HepG2 (cell line): ENCODE results near the gene TMEM182. TPM values are rescaled to one million over a fixed set of nuclear protein-coding genes. Genes with fewer than 3 reads are reported as not detected.

Experiments used
- ATAC-seq: fragments of 200-7000 bp; cut with Tn5 transposase; 3 replicates; pipeline ENCODE4 v1.9.1; 2020; ENCODE audit warnings: mild to moderate bottlenecking, moderate library complexity
- BruUV-seq: library from RNA; stranded (reverse); fragments of 400-500 nt; replicated peaks from 2 replicates; lab custom pipeline; 2021; lab: Mats Ljungman, UMichigan
- CTCF ChIA-PET: fragments of 300-600 bp; formaldehyde crosslinking; extraction: SDS; loops from one replicate; lab custom pipeline; 2021; ENCODE audit warnings: low total read pairs, inconsistent platforms, low intra/inter-chr PET ratio; lab: Yijun Ruan, JAX
- POLR2A ChIA-PET: fragments of 350-600 bp; sonication (Branson Sonifier 250); formaldehyde crosslinking; loops from one replicate; lab custom pipeline; 2020; ENCODE audit warnings: antibody characterized with exemption, inconsistent platforms; lab: Yijun Ruan, JAX
- DNase-seq: peaks from one replicate; pipeline ENCODE4 v3.0.0-alpha.2; 2015; ENCODE audit warnings: low spot score
- FAIRE-seq: peaks from 3 replicates; lab custom pipeline; 2011; peaks lifted over from hg19 to GRCh38; lab: Jason Lieb, UNC
- H2AFZ ChIP-seq: one replicate; pipeline ENCODE4 v1.6.1; 2011; ENCODE audit warnings: low read length, inconsistent platforms
- H3K27ac ChIP-seq: fragments of 300-600 bp; 3 replicates; pipeline ENCODE4 v1.8.0; 2011; ENCODE audit warnings: mixed run types, mild to moderate bottlenecking, mixed read lengths, low read length, inconsistent platforms; ENCODE audit not compliant: insufficient read depth; ENCODE audit errors: extremely low read length
- H3K27me3 ChIP-seq, 2 experiments: fragments of 200-600 bp in 1 of 2; 2 replicates in 1 of 2; 3 replicates in 1 of 2; pipeline versions ENCODE4 v1.6.0 to v1.8.0; 2011; ENCODE audit warnings: low read length in 2 of 2, mild to moderate bottlenecking in 2 of 2, moderate library complexity in 2 of 2, inconsistent platforms in 1 of 2; ENCODE audit not compliant: insufficient read depth in 2 of 2, control insufficient read depth in 1 of 2
- H3K36me3 ChIP-seq, 2 experiments: fragments of 200-600 bp in 1 of 2; replicated peaks in 1 of 2; 2 replicates in 1 of 2; 3 replicates in 1 of 2; pipeline versions ENCODE4 v1.5.1 to v1.8.0; 2011; ENCODE audit warnings: low read length in 2 of 2, inconsistent platforms in 1 of 2; ENCODE audit not compliant: insufficient read depth in 2 of 2, control insufficient read depth in 1 of 2
- H3K4me1 ChIP-seq: 2 replicates; pipeline ENCODE4 v1.5.1; 2012; ENCODE audit warnings: low read length, inconsistent platforms; ENCODE audit not compliant: insufficient read depth
- H3K4me2 ChIP-seq: 2 replicates; pipeline ENCODE4 v1.6.0; 2011; ENCODE audit warnings: low read depth, low read length, inconsistent platforms
- H3K4me3 ChIP-seq, 3 experiments: fragments of 200-600 bp in 1 of 3; sonication (generic), shearing (Covaris generic) in 1 of 3; replicated peaks in 1 of 3; 2 replicates each; pipeline ENCODE4 v1.5.1; 2011 to 2016; ENCODE audit warnings: low read length in 3 of 3, inconsistent platforms in 2 of 3, low read depth in 2 of 3, mild to moderate bottlenecking in 2 of 3, control low read depth in 1 of 3, mixed read lengths in 1 of 3; ENCODE audit not compliant: insufficient read depth in 1 of 3
- H3K79me2 ChIP-seq: one replicate; pipeline ENCODE4 v1.6.1; 2011; ENCODE audit warnings: low read length, inconsistent platforms; ENCODE audit not compliant: insufficient read depth
- H3K9ac ChIP-seq: 2 replicates; pipeline ENCODE4 v1.6.0; 2011; ENCODE audit warnings: mild to moderate bottlenecking, low read depth, low read length, inconsistent platforms; ENCODE audit not compliant: insufficient read depth
- H3K9me3 ChIP-seq: 2 replicates; pipeline ENCODE4 v1.5.1; 2012; ENCODE audit warnings: mild to moderate bottlenecking, low read length
- H4K20me1 ChIP-seq: 2 replicates; pipeline ENCODE4 v1.6.0; 2011; ENCODE audit warnings: inconsistent platforms, mild to moderate bottlenecking, low read length, moderate library complexity; ENCODE audit not compliant: insufficient read depth
- BCL6 ChIP-seq: IDR thresholded peaks from 2 replicates; pipeline ENCODE4 v1.6.1; 2016; ENCODE audit warnings: missing genetic modification reagents, missing compliant biosample characterization
- CENPT ChIP-seq: sonication (generic); formaldehyde crosslinking; IDR thresholded peaks from 2 replicates; pipeline ENCODE4 v1.8.0; 2022; ENCODE audit warnings: low read depth, mild to moderate bottlenecking, moderate library complexity, missing genetic modification reagents
- HNRNPLL ChIP-seq: fragments of 200-400 bp; formaldehyde crosslinking; IDR thresholded peaks from 2 replicates; pipeline ENCODE4 v1.6.1; 2017; ENCODE audit warnings: mild to moderate bottlenecking, low read depth, low read length; ENCODE audit not compliant: poor library complexity, severe bottlenecking
- MTA1 ChIP-seq: sonication (generic); formaldehyde crosslinking; IDR thresholded peaks from 2 replicates; pipeline ENCODE4 v1.4.0; 2020; ENCODE audit warnings: missing genetic modification reagents, mild to moderate bottlenecking, borderline replicate concordance
- NCOR1 ChIP-seq: fragments of 200-600 bp; sonication (generic); IDR thresholded peaks from 2 replicates; pipeline ENCODE4 v1.7.0; 2017; ENCODE audit warnings: antibody characterized with exemption, low read length, borderline replicate concordance
- PAF1 ChIP-seq: IDR thresholded peaks from 2 replicates; pipeline ENCODE4 v1.6.1; 2016; ENCODE audit warnings: missing genetic modification reagents, missing compliant biosample characterization
- PHF20 ChIP-seq: sonication (generic); formaldehyde crosslinking; IDR thresholded peaks from 2 replicates; pipeline ENCODE4 v1.5.0; 2020; ENCODE audit warnings: mild to moderate bottlenecking, missing genetic modification reagents
- RNF2 ChIP-seq: fragments of 450-650 bp; conservative IDR thresholded peaks from 2 replicates; pipeline ENCODE4 v1.6.1; 2016; ENCODE audit warnings: low read depth
- SOX5 ChIP-seq: IDR thresholded peaks from 2 replicates; pipeline ENCODE4 v1.6.1; 2016; ENCODE audit warnings: borderline replicate concordance
- ZBTB38 ChIP-seq: sonication (generic); formaldehyde crosslinking; IDR thresholded peaks from 2 replicates; pipeline ENCODE4 v1.5.1; 2020; ENCODE audit warnings: mild to moderate bottlenecking, missing genetic modification reagents
- ZFP90 ChIP-seq: sonication (generic); formaldehyde crosslinking; IDR thresholded peaks from 2 replicates; pipeline ENCODE4 v1.8.0; 2022; ENCODE audit warnings: missing genetic modification reagents, mild to moderate bottlenecking, inconsistent platforms, borderline replicate concordance
- ZNF446 ChIP-seq: sonication (generic); formaldehyde crosslinking; IDR thresholded peaks from 2 replicates; pipeline ENCODE4 v1.5.0; 2020; ENCODE audit warnings: mild to moderate bottlenecking, missing genetic modification reagents
- ZNF709 ChIP-seq: sonication (generic); formaldehyde crosslinking; IDR thresholded peaks from 2 replicates; pipeline ENCODE4 v1.5.0; 2020; ENCODE audit warnings: mild to moderate bottlenecking, missing genetic modification reagents
- ZNF761 ChIP-seq: sonication (generic); formaldehyde crosslinking; conservative IDR thresholded peaks from 2 replicates; pipeline ENCODE4 v1.4.0; 2020; ENCODE audit warnings: mild to moderate bottlenecking, missing genetic modification reagents
- ZNF768 ChIP-seq: sonication (generic); formaldehyde crosslinking; IDR thresholded peaks from 2 replicates; pipeline ENCODE4 v1.4.0; 2020; ENCODE audit warnings: missing genetic modification reagents
- ZNF792 ChIP-seq: IDR thresholded peaks from 2 replicates; pipeline ENCODE4 v1.6.1; 2016
- WGBS: methylation state at CpG from one replicate; pipeline ENCODE4 v1.1.6; 2017; ENCODE audit warnings: low lambda C conversion rate; 5-methylcytosine and 5-hydroxymethylcytosine counted together
- in situ Hi-C: cut with HindIII; loops from 2 replicates; pipeline ENCODE4 v1.10.0; 2017; ENCODE audit warnings: low pct_unique_long_range_greater_than_20kb; ENCODE audit not compliant: extremely low pct_ligation_motif_present
- intact Hi-C: fragments of 100-400 bp; cut with micrococcal nuclease; formaldehyde crosslinking; loops from one replicate; pipeline ENCODE4 v1.10.0; 2022; ENCODE audit not compliant: unreplicated experiment
- polyA plus RNA-seq, 8 experiments: library from polyadenylated mRNA; depleted of rRNA in 3 of 8; stranded (reverse) in 7 of 8; unstranded in 1 of 8; fragments of >200 nt; fragmentation: Illumina TruSeq in 4 of 8; extraction: Trizol in 4 of 8; gene quantifications; 2 replicates each; pipeline versions ENCODE4 v1.2.1 to v1.2.3, GENCODE V29; 2011 to 2016; ENCODE audit warnings: low read depth in 4 of 8, missing spikeins in 1 of 8, mixed read lengths in 1 of 8; ENCODE audit not compliant: insufficient read depth in 1 of 8
- total RNA-seq, 5 experiments: library from RNA; depleted of rRNA; stranded (reverse); fragments of >200 nt; fragmentation: Illumina TruSeq; extraction: Trizol; gene quantifications; 2 replicates each; pipeline ENCODE4 v1.2.3, GENCODE V29; 2016; ENCODE audit warnings: low read depth in 1 of 5
- TF ChIP-seq, protein P1 (sequence below): sonication (generic); formaldehyde crosslinking; IDR thresholded peaks from 2 replicates; pipeline ENCODE4 v1.4.0; 2020; ENCODE audit warnings: missing genetic modification reagents
- TF ChIP-seq, protein P2 (sequence below): sonication (generic); formaldehyde crosslinking; IDR thresholded peaks from 2 replicates; pipeline ENCODE4 v1.4.0; 2020; ENCODE audit warnings: missing genetic modification reagents, mild to moderate bottlenecking, borderline replicate concordance

TMEM182 gene
- total and polyA plus RNA-seq, 2 of the 13 experiments (the other 11 are each of a cell fraction or from before 2014, with no cell fraction given), result 8.7 to 8.9 TPM

DNA sequence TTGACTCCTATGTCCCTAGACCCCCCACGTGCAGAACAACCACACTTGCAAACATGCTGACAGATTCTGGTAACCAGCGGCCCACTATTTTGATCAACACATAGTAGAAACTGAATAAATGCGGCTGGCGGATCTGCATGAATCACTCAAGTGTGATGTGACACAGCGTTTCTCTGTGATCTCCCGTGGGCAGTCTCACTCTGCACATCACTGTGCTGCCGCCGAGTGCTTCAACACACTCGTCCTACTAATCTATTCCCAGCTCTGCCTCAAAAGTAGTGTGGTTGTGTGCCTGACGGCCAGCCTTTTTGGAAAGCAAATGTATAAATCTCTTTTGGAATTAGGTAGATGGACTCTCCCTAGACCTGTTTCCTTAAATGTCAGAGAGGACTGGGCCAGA, 37.3 kb upstream of the TMEM182 start:
- ChIA-PET CTCF (no interaction called here), POLR2A (interaction anchor here (1.6 to 2.2 kb wide), 2 partner anchors 10 to 11 kb away, joined by 8 to 42 read pairs; a partner anchor contains a TSS)
- Histone ChIP-seq H3K27ac (peak overlapping the region; percentile 70), H3K36me3 (peaks cover 32 to 64% of the 10 kb centered on the region in 2 experiments), H4K20me1 (no peaks in the 10 kb centered on the region), H3K27me3 (no peaks in the 10 kb centered on the region), H3K4me2 (peak overlapping the region; percentile 64), H3K4me1 (peaks cover 65% of the 10 kb centered on the region), H3K9me3 (no peaks in the 10 kb centered on the region), H3K4me3 (peak overlapping the region in 1 of 3 experiments; percentile 14; a peak in 1 of 6 replicates), H2AFZ (no peak overlapping the region), H3K9ac (no peak overlapping the region; the same call in 1 of the 2 replicates), H3K79me2 (peaks cover 3% of the 10 kb centered on the region)
- in situ Hi-C loops (no loop called here), intact Hi-C loops (no loop called here)
- FAIRE-seq (no peak), DNase-seq (no peak), ATAC-seq (peak; percentile 18)
- BruUV-seq, result no TSS peak
- TF ChIP-seq ZNF446 (no peak), ZFP90 (CRISPR knock-in tag) (no peak), ZNF761 (CRISPR knock-in tag) (0 out of 2 replicates have a peak, but pooled peaks have one; percentile 11), NCOR1 (0 out of 2 replicates have a peak, but pooled peaks have one; percentile 4), RNF2 (no peak), BCL6 (CRISPR knock-in tag) (no peak), PHF20 (CRISPR knock-in tag) (0 out of 2 replicates have a peak, but pooled peaks have one; percentile 25), MTA1 (CRISPR knock-in tag) (no peak), CENPT (CRISPR knock-in tag) (no peak), ZBTB38 (CRISPR knock-in tag) (peak; percentile 65; the same call in 1 of the 2 replicates), ZNF768 (CRISPR knock-in tag) (no peak), PAF1 (0 out of 2 replicates have a peak, but pooled peaks have one; percentile 2), ZNF792 (CRISPR knock-in tag) (no peak), SOX5 (no peak), ZNF709 (CRISPR knock-in tag) (0 out of 2 replicates have a peak, but pooled peaks have one; percentile 20), HNRNPLL (no peak)
- TF ChIP-seq, protein P1, sequence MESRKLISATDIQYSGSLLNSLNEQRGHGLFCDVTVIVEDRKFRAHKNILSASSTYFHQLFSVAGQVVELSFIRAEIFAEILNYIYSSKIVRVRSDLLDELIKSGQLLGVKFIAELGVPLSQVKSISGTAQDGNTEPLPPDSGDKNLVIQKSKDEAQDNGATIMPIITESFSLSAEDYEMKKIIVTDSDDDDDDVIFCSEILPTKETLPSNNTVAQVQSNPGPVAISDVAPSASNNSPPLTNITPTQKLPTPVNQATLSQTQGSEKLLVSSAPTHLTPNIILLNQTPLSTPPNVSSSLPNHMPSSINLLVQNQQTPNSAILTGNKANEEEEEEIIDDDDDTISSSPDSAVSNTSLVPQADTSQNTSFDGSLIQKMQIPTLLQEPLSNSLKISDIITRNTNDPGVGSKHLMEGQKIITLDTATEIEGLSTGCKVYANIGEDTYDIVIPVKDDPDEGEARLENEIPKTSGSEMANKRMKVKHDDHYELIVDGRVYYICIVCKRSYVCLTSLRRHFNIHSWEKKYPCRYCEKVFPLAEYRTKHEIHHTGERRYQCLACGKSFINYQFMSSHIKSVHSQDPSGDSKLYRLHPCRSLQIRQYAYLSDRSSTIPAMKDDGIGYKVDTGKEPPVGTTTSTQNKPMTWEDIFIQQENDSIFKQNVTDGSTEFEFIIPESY (CRISPR knock-in tag), result peak; percentile 12; the same call in 1 of the 2 replicates
- TF ChIP-seq, protein P2, sequence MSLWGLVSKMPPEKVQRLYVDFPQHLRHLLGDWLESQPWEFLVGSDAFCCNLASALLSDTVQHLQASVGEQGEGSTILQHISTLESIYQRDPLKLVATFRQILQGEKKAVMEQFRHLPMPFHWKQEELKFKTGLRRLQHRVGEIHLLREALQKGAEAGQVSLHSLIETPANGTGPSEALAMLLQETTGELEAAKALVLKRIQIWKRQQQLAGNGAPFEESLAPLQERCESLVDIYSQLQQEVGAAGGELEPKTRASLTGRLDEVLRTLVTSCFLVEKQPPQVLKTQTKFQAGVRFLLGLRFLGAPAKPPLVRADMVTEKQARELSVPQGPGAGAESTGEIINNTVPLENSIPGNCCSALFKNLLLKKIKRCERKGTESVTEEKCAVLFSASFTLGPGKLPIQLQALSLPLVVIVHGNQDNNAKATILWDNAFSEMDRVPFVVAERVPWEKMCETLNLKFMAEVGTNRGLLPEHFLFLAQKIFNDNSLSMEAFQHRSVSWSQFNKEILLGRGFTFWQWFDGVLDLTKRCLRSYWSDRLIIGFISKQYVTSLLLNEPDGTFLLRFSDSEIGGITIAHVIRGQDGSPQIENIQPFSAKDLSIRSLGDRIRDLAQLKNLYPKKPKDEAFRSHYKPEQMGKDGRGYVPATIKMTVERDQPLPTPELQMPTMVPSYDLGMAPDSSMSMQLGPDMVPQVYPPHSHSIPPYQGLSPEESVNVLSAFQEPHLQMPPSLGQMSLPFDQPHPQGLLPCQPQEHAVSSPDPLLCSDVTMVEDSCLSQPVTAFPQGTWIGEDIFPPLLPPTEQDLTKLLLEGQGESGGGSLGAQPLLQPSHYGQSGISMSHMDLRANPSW (CRISPR knock-in tag), result peak; percentile 4; the same call in 1 of the 2 replicates
- 80% methylated on average over 10 of the region's 10 CpGs for WGBS
